ENCODE data around the gene ST3GAL5. TPM values are rescaled to one million over a fixed set of nuclear protein-coding genes. Genes with fewer than 3 reads are reported as not detected.

Gene ST3GAL5
- total RNA-seq, 1 donor from 2014 or later = 76.7 TPM

GRCh38 chr2:85796046-85796340 is 92.8 kb downstream of the ST3GAL5 start:
- Histone ChIP-seq H3K4me1 (peaks cover 56% of the 10 kb centered on the region), H3K36me3 (no peaks in the 10 kb centered on the region), H3K27me3 (no peaks in the 10 kb centered on the region), H3K27ac (peak overlapping the region; percentile 45), H3K4me3 (no peak overlapping the region), H3K9me3 (no peaks in the 10 kb centered on the region)
- DNase-seq = peak; percentile 62
- intact Hi-C loops (cut with DNase I) = no loop called here
- ATAC-seq = no peak
- no peak for TF ChIP-seq CTCF (IDR thresholded peaks at IDR 0.05)

GRCh38 chr2:85795331-85796045 is 93.3 kb downstream of the ST3GAL5 start:
- Histone ChIP-seq H3K4me1 (peaks cover 61% of the 10 kb centered on the region), H3K36me3 (no peaks in the 10 kb centered on the region), H3K9me3 (no peaks in the 10 kb centered on the region), H3K4me3 (no peak overlapping the region), H3K27me3 (no peaks in the 10 kb centered on the region), H3K27ac (peak overlapping the region; percentile 45)
- intact Hi-C loops (cut with DNase I) = no loop called here
- DNase-seq (peak; percentile 62), ATAC-seq (no peak)
- TF ChIP-seq CTCF (IDR thresholded peaks at IDR 0.05) = no peak

- DNase-seq (peak; percentile 61), ATAC-seq (no peak)
- peak overlapping the region; percentile 14 for H3K27ac ChIP-seq
- H3K9me3 ChIP-seq = no peaks in the 10 kb centered on the region
- TF ChIP-seq CTCF (IDR thresholded peaks at IDR 0.05) = no peak
- peaks cover 61% of the 10 kb centered on the region for H3K4me1 ChIP-seq
- no peak overlapping the region for H3K4me3 ChIP-seq
- H3K36me3 ChIP-seq = peaks cover 7% of the 10 kb centered on the region
- intact Hi-C loops (cut with DNase I) = no loop called here
- H3K27me3 ChIP-seq = no peaks in the 10 kb centered on the region
Measured at GRCh38 chr2:85794491-85795121, 94.2 kb downstream of the ST3GAL5 start.

GRCh38 chr2:85794038-85794441 is 94.8 kb downstream of the ST3GAL5 start:
- ATAC-seq (no peak), DNase-seq (no peak)
- intact Hi-C loops (cut with DNase I) = no loop called here
- peak overlapping the region; percentile 14 for H3K27ac ChIP-seq
- peaks cover 12% of the 10 kb centered on the region for H3K36me3 ChIP-seq
- H3K4me3 ChIP-seq = no peak overlapping the region
- TF ChIP-seq CTCF (IDR thresholded peaks at IDR 0.05) = no peak
- peaks cover 61% of the 10 kb centered on the region for H3K4me1 ChIP-seq
- H3K27me3 ChIP-seq = no peaks in the 10 kb centered on the region
- no peaks in the 10 kb centered on the region for H3K9me3 ChIP-seq

GRCh38 chr2:85793584-85793983 is 95.2 kb downstream of the ST3GAL5 start:
- Histone ChIP-seq H3K36me3 (peaks cover 12% of the 10 kb centered on the region), H3K27ac (no peak overlapping the region), H3K9me3 (no peaks in the 10 kb centered on the region), H3K4me1 (peaks cover 61% of the 10 kb centered on the region), H3K27me3 (no peaks in the 10 kb centered on the region), H3K4me3 (no peak overlapping the region)
- DNase-seq (no peak), ATAC-seq (no peak)
- intact Hi-C loops (cut with DNase I) = no loop called here
- TF ChIP-seq CTCF (IDR thresholded peaks at IDR 0.05) = no peak

Measured in upper lobe of right lung (tissue), 1 donor.